Measurements from ENCODE around the gene MALAT1.
"Not testable (repeated sequence)": the region's sequence is repeated elsewhere in the genome, so short reads cannot be mapped to it uniquely, and the experiment has no call there.

The MALAT1 gene

GRCh38 chr11:65499713-65500386 lies 1.0 kb downstream of the MALAT1 start:
- DNase-seq, result no peak

- peak; percentile 63 for DNase-seq
These were observed 1.7 kb downstream of the MALAT1 start for GRCh38 chr11:65500387-65501185.

- peak; percentile 36 for DNase-seq
These were observed 2.3 kb downstream of the MALAT1 start for GRCh38 chr11:65501186-65501471.

- peak; percentile 39 for DNase-seq
These were observed 2.8 kb downstream of the MALAT1 start for GRCh38 chr11:65501472-65502273.

GRCh38 chr11:65502274-65502554 lies 3.4 kb downstream of the MALAT1 start:
- DNase-seq, result no peak

GRCh38 chr11:65502555-65503367 lies 3.9 kb downstream of the MALAT1 start:
- DNase-seq, result peak; percentile 58

- DNase-seq, result no peak
These were observed 4.6 kb downstream of the MALAT1 start for GRCh38 chr11:65503368-65503948.

GRCh38 chr11:65503949-65504673 lies 5.3 kb downstream of the MALAT1 start:
- DNase-seq, result peak; percentile 24

GRCh38 chr11:65504674-65505465 lies 6.0 kb downstream of the MALAT1 start:
- DNase-seq, result no peak

GRCh38 chr11:65505466-65506289 lies 6.8 kb downstream of the MALAT1 start:
- DNase-seq, result no peak

- no peak for DNase-seq
These were observed 7.5 kb downstream of the MALAT1 start for GRCh38 chr11:65506290-65506771.

GRCh38 chr11:65506772-65507505 lies 8.1 kb downstream of the MALAT1 start:
- peak; percentile 50 for DNase-seq

- DNase-seq, result not testable (repeated sequence)
These were observed 13.5 kb downstream of the MALAT1 start for GRCh38 chr11:65512311-65512710.

- no peak for DNase-seq
These were observed 17.5 kb downstream of the MALAT1 start for GRCh38 chr11:65516135-65516968.

- DNase-seq, result not testable (repeated sequence)
These were observed 20.2 kb downstream of the MALAT1 start for GRCh38 chr11:65518941-65519549.

GRCh38 chr11:65521777-65522521 lies 23.1 kb downstream of the MALAT1 start:
- not testable (repeated sequence) for DNase-seq
